Astrocyte (in vitro differentiated cells and primary cell): ENCODE measurements around the gene CAPZB.

ENCODE experiments used
- EZH2 ChIP-seq: IDR thresholded peaks from 2 replicates; pipeline ENCODE4 v1.6.1; 2012; ENCODE audit warnings: mild to moderate bottlenecking, low read length, inconsistent platforms; ENCODE audit not compliant: insufficient read depth
- TF ChIP-seq, protein P1 (sequence below): IDR thresholded peaks from 2 replicates; pipeline ENCODE4 v1.5.1; 2011; ENCODE audit warnings: low read depth, mild to moderate bottlenecking, inconsistent platforms, low read length, moderate library complexity; ENCODE audit not compliant: insufficient read depth

DNA sequence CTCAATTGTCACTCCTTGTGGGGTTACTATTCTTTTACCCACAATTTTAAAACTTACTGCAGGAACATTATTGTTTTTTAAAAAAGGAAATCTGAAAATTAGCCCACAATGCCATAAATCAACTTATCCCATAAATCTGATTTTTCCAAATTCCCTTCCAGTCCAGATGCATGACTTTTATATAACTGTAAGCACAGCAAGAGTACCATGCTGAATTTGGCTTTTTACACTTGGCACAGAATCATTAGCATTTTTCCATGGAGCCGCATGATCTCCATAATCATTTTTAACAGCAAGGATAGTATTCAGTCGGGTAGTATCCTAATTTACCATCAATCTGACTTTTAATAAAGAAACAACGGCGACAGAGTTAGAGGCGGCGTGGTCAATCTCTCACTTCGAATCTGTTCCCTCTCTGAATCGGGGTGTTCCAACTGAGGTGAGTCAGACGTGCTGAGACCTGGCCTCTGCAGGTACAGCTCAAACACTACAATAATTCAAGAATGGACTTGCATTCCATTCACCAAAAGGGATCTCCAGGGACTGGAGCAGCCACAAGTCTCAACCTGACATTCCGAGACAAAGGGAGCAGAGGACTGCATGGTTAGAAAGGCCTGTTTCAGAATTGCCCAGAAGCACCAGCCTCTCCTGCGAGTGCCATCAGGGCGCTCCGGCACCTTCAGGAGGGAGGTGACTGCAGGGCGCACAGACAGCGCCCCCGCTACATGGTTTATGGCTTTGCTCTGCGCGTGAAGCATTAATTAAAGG, 124.3 kb downstream of the CAPZB start:
- TF ChIP-seq, protein P1, sequence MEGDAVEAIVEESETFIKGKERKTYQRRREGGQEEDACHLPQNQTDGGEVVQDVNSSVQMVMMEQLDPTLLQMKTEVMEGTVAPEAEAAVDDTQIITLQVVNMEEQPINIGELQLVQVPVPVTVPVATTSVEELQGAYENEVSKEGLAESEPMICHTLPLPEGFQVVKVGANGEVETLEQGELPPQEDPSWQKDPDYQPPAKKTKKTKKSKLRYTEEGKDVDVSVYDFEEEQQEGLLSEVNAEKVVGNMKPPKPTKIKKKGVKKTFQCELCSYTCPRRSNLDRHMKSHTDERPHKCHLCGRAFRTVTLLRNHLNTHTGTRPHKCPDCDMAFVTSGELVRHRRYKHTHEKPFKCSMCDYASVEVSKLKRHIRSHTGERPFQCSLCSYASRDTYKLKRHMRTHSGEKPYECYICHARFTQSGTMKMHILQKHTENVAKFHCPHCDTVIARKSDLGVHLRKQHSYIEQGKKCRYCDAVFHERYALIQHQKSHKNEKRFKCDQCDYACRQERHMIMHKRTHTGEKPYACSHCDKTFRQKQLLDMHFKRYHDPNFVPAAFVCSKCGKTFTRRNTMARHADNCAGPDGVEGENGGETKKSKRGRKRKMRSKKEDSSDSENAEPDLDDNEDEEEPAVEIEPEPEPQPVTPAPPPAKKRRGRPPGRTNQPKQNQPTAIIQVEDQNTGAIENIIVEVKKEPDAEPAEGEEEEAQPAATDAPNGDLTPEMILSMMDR, result no peak
- TF ChIP-seq EZH2, result no peak
